Ishikawa (cell line): Measurements from ENCODE around the gene PTMS.

Source experiments
- CEBPB ChIP-seq: IDR thresholded peaks from 2 replicates; pipeline ENCODE4 v1.6.1; 2012
- CREB1 ChIP-seq: IDR thresholded peaks from 2 replicates; pipeline ENCODE4 v1.6.1; 2012; ENCODE audit warnings: low read depth
- EGR1 ChIP-seq: IDR thresholded peaks from 2 replicates; pipeline ENCODE4 v1.6.1; 2012
- EP300 ChIP-seq: IDR thresholded peaks from 2 replicates; pipeline ENCODE4 v1.6.1; 2012; ENCODE audit warnings: borderline replicate concordance
- FOXM1 ChIP-seq: IDR thresholded peaks from 2 replicates; pipeline ENCODE4 v1.6.1; 2012; ENCODE audit warnings: low read depth, borderline replicate concordance
- RAD21 ChIP-seq: IDR thresholded peaks from 2 replicates; pipeline ENCODE4 v1.6.1; 2012; ENCODE audit warnings: low read depth
- TAF1 ChIP-seq: IDR thresholded peaks from 2 replicates; pipeline ENCODE4 v1.6.1; 2012; ENCODE audit warnings: low read depth, mild to moderate bottlenecking
- TCF12 ChIP-seq: IDR thresholded peaks from 2 replicates; pipeline ENCODE4 v1.6.1; 2012; ENCODE audit warnings: low read depth
- TEAD4 ChIP-seq: IDR thresholded peaks from 2 replicates; pipeline ENCODE4 v1.6.1; 2012
- YY1 ChIP-seq: IDR thresholded peaks from 2 replicates; pipeline ENCODE4 v1.6.1; 2012; ENCODE audit warnings: low read depth
- ZBTB7A ChIP-seq: IDR thresholded peaks from 2 replicates; pipeline ENCODE4 v1.6.1; 2012; ENCODE audit warnings: low read depth
- TF ChIP-seq, protein P1 (sequence below): IDR thresholded peaks from 2 replicates; pipeline ENCODE4 v1.6.1; 2012
- TF ChIP-seq, protein P2 (sequence below): IDR thresholded peaks from 2 replicates; pipeline ENCODE4 v1.6.1; 2012; ENCODE audit warnings: low read depth, mild to moderate bottlenecking

DNA sequence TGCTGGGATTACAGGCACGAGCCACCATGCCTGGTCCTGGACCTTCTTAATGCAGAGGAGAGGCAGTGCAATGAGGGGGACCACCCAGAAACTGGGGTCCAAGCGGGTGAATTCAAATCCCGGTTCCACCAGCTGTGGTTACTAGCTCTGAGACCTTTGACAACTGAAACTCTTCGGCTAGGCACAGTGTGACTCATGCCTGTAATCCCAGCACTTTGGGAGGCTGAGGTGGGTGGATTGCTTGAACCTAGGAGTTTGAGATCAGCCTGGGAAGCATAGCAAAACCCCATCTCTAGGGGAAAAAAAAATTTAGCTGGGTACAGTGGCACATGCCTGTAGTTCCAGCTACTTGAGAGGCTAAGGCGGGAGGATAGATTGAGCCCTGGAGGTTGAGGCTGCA lies 18.1 kb downstream of the PTMS start:
- TF ChIP-seq YY1 (no peak), TEAD4 (no peak), TCF12 (no peak), EP300 (no peak), CEBPB (no peak), CREB1 (no peak), RAD21 (no peak), EGR1 (no peak), FOXM1 (no peak), ZBTB7A (no peak), TAF1 (no peak)
- TF ChIP-seq, protein P1, sequence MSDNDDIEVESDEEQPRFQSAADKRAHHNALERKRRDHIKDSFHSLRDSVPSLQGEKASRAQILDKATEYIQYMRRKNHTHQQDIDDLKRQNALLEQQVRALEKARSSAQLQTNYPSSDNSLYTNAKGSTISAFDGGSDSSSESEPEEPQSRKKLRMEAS = no peak
- TF ChIP-seq, protein P2, sequence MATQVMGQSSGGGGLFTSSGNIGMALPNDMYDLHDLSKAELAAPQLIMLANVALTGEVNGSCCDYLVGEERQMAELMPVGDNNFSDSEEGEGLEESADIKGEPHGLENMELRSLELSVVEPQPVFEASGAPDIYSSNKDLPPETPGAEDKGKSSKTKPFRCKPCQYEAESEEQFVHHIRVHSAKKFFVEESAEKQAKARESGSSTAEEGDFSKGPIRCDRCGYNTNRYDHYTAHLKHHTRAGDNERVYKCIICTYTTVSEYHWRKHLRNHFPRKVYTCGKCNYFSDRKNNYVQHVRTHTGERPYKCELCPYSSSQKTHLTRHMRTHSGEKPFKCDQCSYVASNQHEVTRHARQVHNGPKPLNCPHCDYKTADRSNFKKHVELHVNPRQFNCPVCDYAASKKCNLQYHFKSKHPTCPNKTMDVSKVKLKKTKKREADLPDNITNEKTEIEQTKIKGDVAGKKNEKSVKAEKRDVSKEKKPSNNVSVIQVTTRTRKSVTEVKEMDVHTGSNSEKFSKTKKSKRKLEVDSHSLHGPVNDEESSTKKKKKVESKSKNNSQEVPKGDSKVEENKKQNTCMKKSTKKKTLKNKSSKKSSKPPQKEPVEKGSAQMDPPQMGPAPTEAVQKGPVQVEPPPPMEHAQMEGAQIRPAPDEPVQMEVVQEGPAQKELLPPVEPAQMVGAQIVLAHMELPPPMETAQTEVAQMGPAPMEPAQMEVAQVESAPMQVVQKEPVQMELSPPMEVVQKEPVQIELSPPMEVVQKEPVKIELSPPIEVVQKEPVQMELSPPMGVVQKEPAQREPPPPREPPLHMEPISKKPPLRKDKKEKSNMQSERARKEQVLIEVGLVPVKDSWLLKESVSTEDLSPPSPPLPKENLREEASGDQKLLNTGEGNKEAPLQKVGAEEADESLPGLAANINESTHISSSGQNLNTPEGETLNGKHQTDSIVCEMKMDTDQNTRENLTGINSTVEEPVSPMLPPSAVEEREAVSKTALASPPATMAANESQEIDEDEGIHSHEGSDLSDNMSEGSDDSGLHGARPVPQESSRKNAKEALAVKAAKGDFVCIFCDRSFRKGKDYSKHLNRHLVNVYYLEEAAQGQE = no peak
